DLD1 (cell line): ENCODE measurements around the gene ARHGAP9.
"Not testable (repeated sequence)": the region's sequence is repeated elsewhere in the genome, so short reads cannot be mapped to it uniquely, and the experiment has no call there.

Source experiments
- in situ Hi-C: cut with HindIII; loops from 2 replicates; pipeline ENCODE4 v1.10.0; 2017; ENCODE audit warnings: low sequenced_read_pairs

Gene ARHGAP9

GRCh38 chr12:57517718-57518117, 38.1 kb upstream of the ARHGAP9 start:
- in situ Hi-C loops = not testable (repeated sequence)

GRCh38 chr12:57517187-57517586, 37.5 kb upstream of the ARHGAP9 start:
- in situ Hi-C loops = no loop called here

GRCh38 chr12:57516617-57517153, 37.0 kb upstream of the ARHGAP9 start:
- in situ Hi-C loops = no loop called here

- in situ Hi-C loops = no loop called here
Measured at GRCh38 chr12:57515934-57516541, 36.4 kb upstream of the ARHGAP9 start.

- in situ Hi-C loops = no loop called here
Measured at GRCh38 chr12:57515408-57515933, 35.8 kb upstream of the ARHGAP9 start.

GRCh38 chr12:57514720-57515407, 35.2 kb upstream of the ARHGAP9 start:
- in situ Hi-C loops = no loop called here

- in situ Hi-C loops = not testable (repeated sequence)
Measured at GRCh38 chr12:57514246-57514645, 34.6 kb upstream of the ARHGAP9 start.

GRCh38 chr12:57513677-57514076, 34.0 kb upstream of the ARHGAP9 start:
- in situ Hi-C loops = not testable (repeated sequence)

GRCh38 chr12:57513266-57513665, 33.6 kb upstream of the ARHGAP9 start:
- in situ Hi-C loops = no loop called here

- in situ Hi-C loops = no loop called here
Measured at GRCh38 chr12:57512665-57513064, 33.0 kb upstream of the ARHGAP9 start.

GRCh38 chr12:57511588-57512325, 32.1 kb upstream of the ARHGAP9 start:
- in situ Hi-C loops = no loop called here

- in situ Hi-C loops = no loop called here
Measured at GRCh38 chr12:57511161-57511560, 31.5 kb upstream of the ARHGAP9 start.

GRCh38 chr12:57507796-57508195, 28.1 kb upstream of the ARHGAP9 start:
- in situ Hi-C loops = not testable (repeated sequence)

- in situ Hi-C loops = not testable (repeated sequence)
Measured at GRCh38 chr12:57506541-57506940, 26.9 kb upstream of the ARHGAP9 start.

GRCh38 chr12:57502311-57502969, 22.8 kb upstream of the ARHGAP9 start:
- in situ Hi-C loops = not testable (repeated sequence)

GRCh38 chr12:57500213-57500612, 20.5 kb upstream of the ARHGAP9 start:
- in situ Hi-C loops = no loop called here

- in situ Hi-C loops = no loop called here
Measured at GRCh38 chr12:57498571-57498970, 18.9 kb upstream of the ARHGAP9 start.

GRCh38 chr12:57498132-57498502, 18.5 kb upstream of the ARHGAP9 start:
- in situ Hi-C loops = no loop called here

GRCh38 chr12:57497223-57498131, 17.8 kb upstream of the ARHGAP9 start:
- in situ Hi-C loops = no loop called here

GRCh38 chr12:57496822-57497221, 17.2 kb upstream of the ARHGAP9 start:
- in situ Hi-C loops = no loop called here
